K562 (cell line): ENCODE results near the gene KLRK1. TPM values are rescaled to one million over a fixed set of nuclear protein-coding genes. Genes with fewer than 3 reads are reported as not detected.
"Not testable (repeated sequence)": the region's sequence is repeated elsewhere in the genome, so short reads cannot be mapped to it uniquely, and the experiment has no call there.

ENCODE experiments used
- ATAC-seq: fragments of 200-7000 bp; cut with Tn5 transposase; 3 replicates; pipeline ENCODE4 v1.9.1; 2020; ENCODE audit warnings: moderate library complexity
- BruUV-seq: library from RNA; stranded (reverse); fragments of 400-500 nt; replicated peaks from 2 replicates; lab custom pipeline; 2021; lab: Mats Ljungman, UMichigan
- CTCF ChIA-PET: fragments of 300-600 bp; formaldehyde crosslinking; extraction: SDS; loops from one replicate; lab custom pipeline; 2021; ENCODE audit warnings: low intra/inter-chr PET ratio; lab: Yijun Ruan, JAX
- POLR2A ChIA-PET: fragments of 300-600, 350-650 bp; sonication (Branson Sonifier 250); formaldehyde crosslinking; extraction: SDS; loops from one replicate; lab custom pipeline; 2021; ENCODE audit warnings: antibody characterized with exemption, inconsistent platforms; lab: Yijun Ruan, JAX
- DNase-seq, 4 experiments: peaks; one replicate each; pipeline versions ENCODE4 v3.0.0 to v3.0.0-alpha.2; 2011 to 2018; ENCODE audit warnings: low spot score in 3 of 4, mixed read lengths in 3 of 4; ENCODE audit errors: extremely low read depth in 1 of 4
- FAIRE-seq: peaks from 2 replicates; lab custom pipeline; 2011; peaks lifted over from hg19 to GRCh38; lab: Jason Lieb, UNC
- H2AFZ ChIP-seq: 2 replicates; pipeline ENCODE4 v1.6.0; 2011; ENCODE audit warnings: low read depth, low read length, control low read depth, inconsistent platforms
- H3K27ac ChIP-seq: fragments of 200-600 bp; 3 replicates; pipeline ENCODE4 v1.8.0; 2011; ENCODE audit warnings: low read depth, mild to moderate bottlenecking, control low read depth, inconsistent platforms, low read length, moderate library complexity, mixed read lengths; ENCODE audit errors: extremely low read depth
- H3K27me3 ChIP-seq, 2 experiments: fragments of 300-600 bp in 1 of 2; 2 replicates in 1 of 2; 3 replicates in 1 of 2; pipeline versions ENCODE4 v1.6.0 to v1.8.0; 2011; ENCODE audit warnings: inconsistent platforms in 2 of 2, low read length in 2 of 2, mild to moderate bottlenecking in 1 of 2, mixed read lengths in 1 of 2, moderate library complexity in 1 of 2; ENCODE audit not compliant: control insufficient read depth in 2 of 2, insufficient read depth in 2 of 2
- H3K36me3 ChIP-seq: fragments of 300-600 bp; 3 replicates; pipeline ENCODE4 v1.8.0; 2011; ENCODE audit warnings: mild to moderate bottlenecking, low read length, inconsistent platforms; ENCODE audit not compliant: control insufficient read depth, insufficient read depth
- H3K4me1 ChIP-seq, 2 experiments: fragments of 200-600 bp in 1 of 2; replicated peaks in 1 of 2; 2 replicates in 1 of 2; 3 replicates in 1 of 2; pipeline versions ENCODE4 v1.5.1 to v1.8.0; 2011; ENCODE audit warnings: inconsistent platforms in 2 of 2, low read length in 2 of 2, mild to moderate bottlenecking in 1 of 2, mixed read lengths in 1 of 2, moderate library complexity in 1 of 2; ENCODE audit not compliant: control insufficient read depth in 2 of 2, insufficient read depth in 2 of 2
- H3K4me2 ChIP-seq: 2 replicates; pipeline ENCODE4 v1.6.1; 2011; ENCODE audit warnings: low read length, control low read depth, inconsistent platforms, mixed read lengths; ENCODE audit not compliant: insufficient read depth
- H3K4me3 ChIP-seq: fragments of 200-600 bp; sonication (generic), shearing (Covaris generic); 2 replicates; pipeline ENCODE4 v1.5.1; 2016; ENCODE audit warnings: control low read depth, inconsistent platforms
- H3K79me2 ChIP-seq: fragments of 200-600 bp; 3 replicates; pipeline ENCODE4 v1.8.0; 2011; ENCODE audit warnings: low read length, inconsistent platforms; ENCODE audit not compliant: control insufficient read depth, insufficient read depth
- H3K9ac ChIP-seq, 2 experiments: 2 replicates each; pipeline versions ENCODE4 v1.6.0 to v1.6.1; 2011; ENCODE audit warnings: low read depth in 2 of 2, low read length in 2 of 2, control low read depth in 1 of 2, inconsistent platforms in 1 of 2, mild to moderate bottlenecking in 1 of 2, mixed read lengths in 1 of 2; ENCODE audit not compliant: insufficient read depth in 1 of 2
- H3K9me1 ChIP-seq: one replicate; pipeline ENCODE4 v1.6.0; 2011; ENCODE audit warnings: inconsistent platforms, mild to moderate bottlenecking, low read length, moderate library complexity; ENCODE audit not compliant: control insufficient read depth, insufficient read depth
- H3K9me3 ChIP-seq: replicated peaks from 2 replicates; pipeline ENCODE4 v1.5.1; 2011; ENCODE audit warnings: low read depth, low read length, inconsistent platforms; ENCODE audit not compliant: control insufficient read depth, insufficient read depth
- H4K20me1 ChIP-seq: replicated peaks from 2 replicates; pipeline ENCODE4 v1.6.1; 2011; ENCODE audit warnings: low read length, inconsistent platforms, mixed read lengths; ENCODE audit not compliant: control insufficient read depth, insufficient read depth
- CEBPG ChIP-seq, 3 experiments: fragments of 200-800 bp in 1 of 3; sonication (Bioruptor generic) in 1 of 3; sonication (generic) in 1 of 3; formaldehyde crosslinking in 1 of 3; IDR thresholded peaks in 2 of 3; conservative IDR thresholded peaks in 1 of 3; 2 replicates each; pipeline versions ENCODE4 v1.6.1 to v1.8.0; 2016 to 2022; ENCODE audit warnings: missing compliant biosample characterization in 2 of 3, missing genetic modification characterization in 2 of 3, mild to moderate bottlenecking in 1 of 3, missing genetic modification reagents in 1 of 3
- HDAC3 ChIP-seq: fragments of 450-650 bp; IDR thresholded peaks from 2 replicates; pipeline ENCODE4 v1.6.1; 2018; ENCODE audit warnings: borderline replicate concordance, mild to moderate bottlenecking, moderate library complexity; ENCODE audit not compliant: partially characterized antibody
- MEF2A ChIP-seq: IDR thresholded peaks from 2 replicates; pipeline ENCODE4 v1.6.1; 2011; ENCODE audit warnings: low read depth, mild to moderate bottlenecking, low read length, moderate library complexity; ENCODE audit not compliant: control insufficient read depth
- PHB2 ChIP-seq: fragments of 450-650 bp; IDR thresholded peaks from 2 replicates; pipeline ENCODE4 v1.6.1; 2017; ENCODE audit warnings: low read depth
- RUNX1 ChIP-seq: sonication (generic); IDR thresholded peaks from 2 replicates; pipeline ENCODE4 v1.6.1; 2016; ENCODE audit warnings: antibody characterized with exemption, low read depth
- SRSF7 ChIP-seq: fragments of 200-400 bp; formaldehyde crosslinking; optimal IDR thresholded peaks from 2 replicates; pipeline ENCODE3; 2017; ENCODE audit warnings: mild to moderate bottlenecking, low read depth, low read length
- SRSF9 ChIP-seq: fragments of 200-400 bp; formaldehyde crosslinking; IDR thresholded peaks from 2 replicates; pipeline ENCODE4 v1.6.1; 2017; ENCODE audit warnings: low read depth, low read length, borderline replicate concordance
- TAF9B ChIP-seq: fragments of 450-650 bp; IDR thresholded peaks from 2 replicates; pipeline ENCODE4 v1.6.1; 2018; ENCODE audit warnings: mild to moderate bottlenecking; ENCODE audit not compliant: partially characterized antibody
- ZNF24 ChIP-seq: fragments of 450-650 bp; IDR thresholded peaks from 2 replicates; pipeline ENCODE4 v1.6.1; 2016
- WGBS: fragments of 100-300 bp; shearing (Covaris generic); methylation state at CpG from one replicate; pipeline ENCODE4 v1.1.6; 2016; ENCODE audit warnings: low coverage, mixed read lengths; ENCODE audit not compliant: insufficient coverage; ENCODE audit errors: missing lambda C conversion rate; 5-methylcytosine and 5-hydroxymethylcytosine counted together
- in situ Hi-C: fragments of 300-500 bp; cut with MboI; formaldehyde crosslinking; loops from 4 replicates; pipeline ENCODE4 v1.15.0; 2018; ENCODE audit warnings: inconsistent platforms, mixed read lengths
- intact Hi-C: fragments of 100-400 bp; cut with micrococcal nuclease; formaldehyde crosslinking; loops from 2 replicates; pipeline ENCODE4 v1.14.2; 2022
- polyA plus RNA-seq, 8 experiments: library from polyadenylated mRNA; depleted of rRNA in 4 of 8; stranded (reverse) in 5 of 8; unstranded in 3 of 8; fragments of >200 nt; fragmentation: Nextera tagmentation in 2 of 8; fragmentation: Illumina TruSeq in 1 of 8; extraction: Ambion mirVana in 2 of 8; extraction: Trizol in 1 of 8; gene quantifications; 2 replicates each; pipeline versions ENCODE4 v1.2.1 to v1.2.3, GENCODE V29; 2011 to 2014; ENCODE audit warnings: inconsistent platforms in 1 of 8, missing spikeins in 1 of 8
- total RNA-seq, 7 experiments: library from RNA; depleted of rRNA in 6 of 7; stranded (reverse); fragments of >200 nt in 6 of 7; fragmentation: Illumina TruSeq in 2 of 7; extraction: Trizol in 2 of 7; gene quantifications; 2 replicates each; pipeline versions ENCODE4 v1.2.1 to v1.2.3, GENCODE V29; 2011 to 2021; ENCODE audit warnings: low replicate concordance in 1 of 7

KLRK1 gene
- total and polyA plus RNA-seq, 9 of the 15 experiments (the other 6 are each of a cell fraction or from before 2014, with no cell fraction given) = 0.03 to 0.09 (median 0.06) TPM; not detected in 3

DNA sequence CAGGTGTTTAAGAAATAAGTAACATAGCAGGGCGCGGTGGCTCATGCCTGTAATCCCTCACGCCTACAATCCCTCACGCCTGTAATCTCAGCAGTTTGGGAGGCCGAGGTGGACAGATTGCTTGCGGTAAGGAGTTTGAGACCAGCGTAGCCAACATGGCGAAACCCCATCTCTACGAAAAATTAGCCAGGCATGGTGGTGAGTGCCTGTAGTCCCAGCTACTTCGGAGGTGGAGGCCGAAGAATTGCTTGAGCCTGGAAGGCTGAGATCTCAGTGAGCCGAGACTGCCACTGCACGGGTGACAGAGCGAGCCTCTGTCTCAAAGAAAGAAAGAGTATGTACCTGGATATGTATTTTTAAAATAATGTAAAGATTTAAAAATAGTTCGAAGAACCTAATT lies 6.3 kb upstream of the KLRK1 start:
- H3K79me2 ChIP-seq, H3K4me3 ChIP-seq, H3K9me1 ChIP-seq, H3K27ac ChIP-seq, intact Hi-C loops, in situ Hi-C loops, H3K9ac ChIP-seq, ATAC-seq, H3K36me3 ChIP-seq, H3K4me1 ChIP-seq, H2AFZ ChIP-seq, H3K27me3 ChIP-seq, H3K9me3 ChIP-seq, BruUV-seq, H3K4me2 ChIP-seq, DNase-seq, H4K20me1 ChIP-seq, CTCF ChIA-PET: not testable (repeated sequence)
- FAIRE-seq = peak; percentile 66
- whole genome bisulfite sequencing = 20% methylated on average over 1 of the region's 15 CpGs
- POLR2A ChIA-PET = interaction anchor here (1.4 kb wide), 1 partner anchor 14 kb away, joined by 3 read pairs; no protein-coding TSS in a partner anchor

DNA sequence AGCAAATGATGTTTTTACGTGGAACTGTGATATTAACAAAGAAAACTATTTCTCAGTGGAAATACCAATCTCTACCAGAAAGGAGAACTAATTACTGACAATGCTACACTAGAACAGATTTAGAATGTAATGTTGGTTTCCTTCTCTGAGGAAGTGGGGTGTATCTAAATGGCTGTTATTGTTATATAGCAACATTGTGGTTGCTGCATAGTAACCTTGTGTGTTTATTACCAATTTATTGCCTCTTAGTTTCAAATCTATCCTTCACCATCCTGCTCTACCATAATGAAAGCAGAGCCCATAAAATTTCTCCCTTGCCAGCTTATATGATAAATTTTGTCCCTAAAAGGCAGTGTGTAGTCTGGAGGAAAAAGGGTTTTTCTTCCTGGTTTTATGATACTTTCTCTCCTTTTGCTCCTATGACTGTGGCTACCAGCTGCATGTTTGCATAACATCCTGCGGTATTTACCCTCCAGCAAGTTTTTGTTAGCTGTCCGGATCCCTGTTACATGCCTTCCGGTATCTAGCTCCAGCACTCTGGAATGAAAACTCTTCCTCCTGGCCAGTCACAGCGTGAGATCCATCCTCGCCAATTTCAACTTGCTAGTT lies 5.7 kb upstream of the KLRK1 start:
- intact Hi-C loops = no loop called here
- Histone ChIP-seq H4K20me1 (no peaks in the 10 kb centered on the region), H3K79me2 (no peaks in the 10 kb centered on the region), H3K4me3 (no peak overlapping the region), H3K9ac (no peak overlapping the region)
- TF ChIP-seq PHB2 (no peak), MEF2A (no peak), TAF9B (no peak), CEBPG (CRISPR knock-in tag; IDR thresholded peaks at IDR 0.05) (no peak), CEBPG (tag; conservative IDR thresholded peaks at IDR 0.05 in 1 of 2, IDR thresholded peaks at IDR 0.05 in 1 of 2) (no peak), ZNF24 (no peak), SRSF9 (no peak), HDAC3 (no peak), RUNX1 (no peak), SRSF7 (no peak)
- TF ChIP-seq, all 486 proteins: peak for 0
- Histone ChIP-seq H3K9me1 (no peaks in the 10 kb centered on the region), H3K27me3 (no peaks in the 10 kb centered on the region), H3K4me2 (no peak overlapping the region), H3K27ac (no peak overlapping the region), H3K9me3 (no peaks in the 10 kb centered on the region), H3K36me3 (no peaks in the 10 kb centered on the region), H2AFZ (no peak overlapping the region), H3K4me1 (no peaks in the 10 kb centered on the region)
- ChIA-PET CTCF (no interaction called here), POLR2A (interaction anchor here (0.6 to 1.4 kb wide), 2 partner anchors 13 to 30 kb away, joined by 3 to 4 read pairs; no protein-coding TSS in a partner anchor)
- no peak for DNase-seq
- no TSS peak for BruUV-seq
- WGBS = 50% methylated on average over 6 of the region's 6 CpGs
- FAIRE-seq = no peak
- no peak for ATAC-seq
- in situ Hi-C loops = no loop called here

DNA sequence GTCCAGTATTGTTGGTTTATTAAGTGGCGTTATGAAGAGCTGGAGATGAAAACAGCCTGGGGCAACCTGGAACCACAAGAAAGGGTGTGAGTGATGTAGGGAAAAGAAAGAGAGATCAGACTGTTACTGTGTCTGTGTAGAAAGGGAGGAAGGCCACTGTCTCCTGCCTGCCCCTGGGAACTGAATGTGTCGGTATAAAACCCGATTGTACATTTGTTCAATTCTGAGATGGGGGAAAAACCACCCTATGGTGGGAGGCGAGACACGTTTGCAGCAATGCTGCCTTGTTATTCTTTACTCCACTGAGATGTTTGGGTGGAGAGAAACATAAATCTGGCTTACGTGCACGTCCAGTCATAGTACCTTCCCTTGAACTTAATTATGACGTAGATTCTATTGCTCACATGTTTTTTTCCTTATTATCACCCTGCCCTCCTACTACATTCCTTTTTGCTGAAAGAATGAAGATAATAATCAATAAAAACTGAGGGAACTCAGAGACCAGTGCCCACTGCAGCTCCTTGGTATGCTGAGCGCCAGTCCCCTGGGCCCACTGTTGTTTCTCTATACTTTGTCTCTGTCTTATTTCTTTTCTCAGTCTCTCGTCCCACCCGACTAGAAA lies 4.8 kb upstream of the KLRK1 start:
- intact Hi-C loops, BruUV-seq, H3K4me1 ChIP-seq, H3K9me1 ChIP-seq, H3K27me3 ChIP-seq, H3K9ac ChIP-seq, H4K20me1 ChIP-seq, CTCF ChIA-PET, ATAC-seq, H3K9me3 ChIP-seq, H3K27ac ChIP-seq, H3K79me2 ChIP-seq, H3K4me2 ChIP-seq, H3K36me3 ChIP-seq, in situ Hi-C loops, FAIRE-seq, DNase-seq, H2AFZ ChIP-seq, H3K4me3 ChIP-seq: not testable (repeated sequence)
- WGBS = 34% methylated on average over 7 of the region's 11 CpGs
- POLR2A ChIA-PET = interaction anchor here (0.6 kb wide), 1 partner anchor 29 kb away, joined by 4 read pairs; no protein-coding TSS in a partner anchor
